Measurements from ENCODE around the gene KCNA5.

The KCNA5 gene

DNA sequence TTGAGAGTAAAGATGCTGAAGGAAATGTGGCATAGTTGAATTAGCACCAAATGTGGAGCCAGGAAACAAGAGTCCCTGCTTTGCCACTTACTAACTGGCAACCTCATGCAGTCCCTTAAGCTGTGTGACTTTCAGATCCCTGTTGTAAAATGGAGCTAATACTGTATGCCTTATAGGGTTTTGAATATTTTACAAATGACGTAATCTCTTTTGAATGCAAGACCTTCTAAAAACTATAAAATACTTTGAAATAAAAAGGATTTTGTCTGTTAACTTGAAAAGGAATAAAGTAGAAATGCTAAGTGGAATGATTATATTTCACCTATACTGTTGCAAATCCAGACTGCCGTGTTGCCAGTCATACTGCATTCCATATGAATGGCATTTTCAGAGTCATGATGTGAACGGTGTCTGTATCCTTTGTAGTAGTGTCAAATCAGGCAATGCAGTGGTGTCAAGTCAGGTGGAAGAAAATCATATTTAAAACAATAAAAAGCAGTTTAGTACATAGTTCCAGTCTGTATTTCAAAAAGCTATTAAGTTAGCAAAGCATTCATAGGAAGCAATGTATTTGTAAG is 21.3 kb downstream of the KCNA5 start:
- DNase-seq = no peak

DNA sequence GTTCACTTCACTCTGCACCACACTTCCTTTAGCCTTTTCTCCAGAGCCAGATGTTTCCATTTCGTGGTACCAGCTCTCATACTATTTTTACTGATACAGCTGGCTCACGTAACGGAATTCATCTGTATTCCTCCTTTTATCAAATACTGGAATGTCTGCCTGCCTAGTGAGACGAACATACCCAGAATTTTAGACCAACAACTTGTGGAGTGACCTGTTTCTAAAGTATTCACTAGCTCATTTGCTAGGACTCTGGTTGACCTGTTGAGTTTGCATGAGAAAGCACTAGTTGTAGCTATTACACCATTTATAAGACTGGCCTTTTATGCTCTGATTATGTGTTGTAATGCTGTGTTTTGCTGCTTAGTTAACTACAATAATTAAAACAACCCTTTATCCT is 22.6 kb downstream of the KCNA5 start:
- no peak for DNase-seq

DNA sequence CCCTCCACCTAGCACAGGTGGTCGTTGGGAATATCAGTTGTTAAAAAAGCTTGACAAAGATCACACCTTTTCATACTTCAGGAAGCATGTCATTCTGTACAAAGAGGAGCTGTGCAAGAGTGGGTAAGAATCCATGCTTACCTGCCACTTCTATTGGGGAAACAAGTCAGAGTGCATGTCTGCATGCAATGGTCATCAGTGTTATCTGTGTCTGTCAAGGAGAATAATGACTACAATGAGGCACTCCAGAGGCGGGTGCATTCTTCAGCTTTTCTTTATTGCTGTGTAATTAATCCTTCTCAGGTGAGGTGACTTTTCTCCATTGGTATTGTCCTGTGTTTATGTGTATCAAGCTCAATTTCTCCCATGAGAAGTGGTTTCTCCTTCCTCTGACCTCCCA is 24.4 kb downstream of the KCNA5 start:
- DNase-seq = no peak

DNA sequence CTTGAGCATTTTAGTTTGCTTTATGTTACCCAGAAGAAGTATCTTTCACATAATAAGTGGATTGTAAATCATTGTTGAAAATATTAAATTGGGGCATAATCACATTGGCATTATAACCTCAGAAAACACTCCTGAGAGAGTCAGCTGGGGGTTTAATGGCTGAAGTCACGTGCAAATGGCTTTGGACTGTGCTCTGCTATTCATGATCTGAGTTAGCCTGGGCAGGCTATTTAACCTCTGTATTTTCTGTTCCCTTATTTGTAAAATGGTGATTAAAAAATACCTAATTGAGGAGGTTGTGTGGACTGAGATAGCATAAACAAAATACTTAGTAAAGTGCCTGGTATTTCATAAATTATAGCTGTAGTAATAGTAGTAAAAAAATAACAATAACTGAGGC is 24.9 kb downstream of the KCNA5 start:
- DNase-seq = no peak

DNA sequence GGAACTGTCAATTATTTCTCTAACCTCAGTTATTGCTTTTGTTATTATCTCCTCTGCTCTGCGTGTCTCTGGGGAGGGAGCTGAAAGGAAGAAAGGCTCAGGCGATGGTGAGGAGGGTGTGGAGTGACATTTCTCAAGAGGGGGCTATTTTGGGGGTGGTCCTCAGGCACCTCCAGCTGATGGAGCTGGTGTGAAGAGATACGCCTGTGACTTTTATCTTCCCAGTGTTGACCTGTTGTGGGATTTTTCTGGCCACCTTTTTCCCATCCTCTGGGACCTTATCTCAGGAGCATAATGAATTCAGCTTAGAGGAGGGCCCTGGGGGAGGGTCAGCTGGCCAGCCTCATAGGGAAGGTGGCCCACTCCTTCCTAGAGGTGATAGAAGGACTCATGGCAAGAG is 26.4 kb downstream of the KCNA5 start:
- no peak for DNase-seq

DNA sequence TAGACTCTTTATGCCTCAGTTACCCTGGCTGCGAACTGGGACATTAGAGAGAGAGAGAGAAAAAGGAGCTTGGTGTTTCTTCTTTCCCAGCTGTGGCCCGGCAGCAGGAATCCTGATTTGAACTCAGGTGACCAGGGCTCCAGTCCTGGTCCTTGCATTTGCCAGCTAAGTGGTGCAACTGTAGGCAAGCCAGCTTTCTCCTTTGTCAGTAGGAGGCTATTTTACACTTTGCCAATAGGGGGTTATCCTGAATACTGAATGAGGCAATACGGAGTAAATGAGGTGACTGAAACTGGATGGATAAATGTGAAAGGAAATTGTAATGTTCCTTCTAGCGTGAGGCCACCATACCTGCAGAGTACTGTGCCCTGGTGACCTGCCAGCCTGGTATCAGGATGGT is 27.8 kb downstream of the KCNA5 start:
- DNase-seq = no peak

DNA sequence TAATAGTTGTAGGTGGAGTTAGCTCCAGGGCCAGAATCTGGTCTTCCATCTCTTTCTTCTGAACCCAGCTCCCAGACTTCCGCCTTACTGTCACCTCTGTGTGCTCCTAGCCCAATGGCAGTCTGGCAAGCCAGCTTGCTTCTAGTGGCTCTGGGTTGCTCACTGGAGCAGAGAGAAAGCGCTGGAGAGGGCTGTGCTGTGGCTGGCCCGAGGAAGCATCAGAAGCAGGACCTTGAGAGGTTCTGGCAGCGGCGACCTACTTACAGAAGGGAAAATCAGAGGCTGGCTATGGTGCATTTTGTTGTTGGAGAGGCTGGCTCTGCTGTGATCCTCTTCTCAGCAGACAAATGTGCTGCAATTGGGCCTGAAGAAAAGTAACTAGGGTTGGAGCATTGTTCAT is 28.6 kb downstream of the KCNA5 start:
- DNase-seq = no peak

DNA sequence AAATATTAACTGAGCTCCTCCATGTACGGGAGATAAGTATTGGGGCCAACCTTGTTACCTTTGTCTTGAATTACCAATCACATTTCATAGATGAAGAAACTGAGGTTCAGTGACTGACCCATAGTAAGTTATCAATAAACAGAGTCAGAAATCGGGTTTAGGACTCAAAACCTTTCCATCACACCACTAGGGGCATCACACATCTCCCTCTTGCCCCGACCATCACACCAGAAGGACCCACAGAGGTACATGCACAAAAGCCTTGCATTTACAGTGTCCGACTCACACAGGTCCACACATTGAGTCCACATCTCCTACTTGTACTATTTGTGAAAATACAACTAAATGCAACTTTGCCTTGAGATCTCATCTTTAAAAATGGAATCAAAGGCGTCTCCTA is 29.4 kb downstream of the KCNA5 start:
- no peak for DNase-seq

DNA sequence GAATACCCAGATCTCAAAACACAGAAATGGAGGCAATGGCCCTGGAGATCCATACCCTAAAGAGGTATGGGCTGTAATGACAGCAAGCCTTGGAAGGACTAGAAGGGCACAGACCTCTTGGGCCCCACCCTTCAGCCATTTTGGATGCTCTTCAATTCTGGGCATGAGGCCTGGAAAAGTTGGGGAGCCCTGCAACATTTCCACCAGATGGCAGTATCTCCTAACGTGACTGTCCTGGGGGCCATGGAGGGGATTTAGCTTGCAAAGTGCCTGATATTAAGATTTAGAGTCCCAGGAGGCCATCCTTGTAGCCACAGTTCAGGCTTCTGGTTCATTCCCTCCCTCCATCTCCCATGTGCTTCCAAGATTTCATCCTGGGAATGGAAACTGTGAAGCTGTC is 30.2 kb downstream of the KCNA5 start:
- no peak for DNase-seq

DNA sequence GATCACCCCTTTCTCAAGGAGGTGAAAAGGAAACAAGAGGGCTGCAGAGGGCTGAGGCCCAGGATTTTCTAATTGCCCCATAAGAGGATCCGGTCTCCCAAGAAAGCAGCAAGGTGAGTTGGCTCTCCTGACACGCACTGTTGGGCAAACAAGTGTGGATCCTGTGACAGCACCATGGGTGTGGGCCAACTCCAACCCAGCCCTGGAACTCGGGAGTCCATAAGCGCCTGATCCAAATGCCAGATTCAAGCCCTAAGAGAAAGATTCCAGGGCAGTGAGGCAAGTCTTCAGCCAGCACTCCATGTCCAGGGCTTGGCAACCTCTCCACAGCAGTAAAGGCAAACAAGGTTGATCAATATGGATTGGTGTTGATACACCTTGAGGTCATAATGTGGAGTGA is 33.1 kb downstream of the KCNA5 start:
- DNase-seq = no peak

DNA sequence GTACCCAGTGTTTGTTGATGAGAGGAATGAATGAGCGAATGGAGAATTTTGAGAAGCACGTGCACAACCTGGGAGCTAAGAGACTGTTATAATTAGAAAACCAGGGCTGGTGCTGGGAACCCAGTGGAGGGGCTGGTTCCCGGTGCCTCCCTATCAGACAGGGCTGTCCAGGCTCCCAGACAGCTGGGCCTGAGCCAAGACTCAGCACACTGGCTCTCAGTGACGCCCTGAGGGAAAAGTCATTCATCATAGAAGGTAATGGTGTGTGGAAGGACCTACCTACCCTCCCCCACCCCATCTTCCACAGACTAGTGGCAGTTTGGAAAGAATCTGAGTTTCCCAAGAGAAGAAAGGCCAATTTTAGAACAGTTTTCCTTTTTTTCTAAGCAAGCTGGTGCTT is 34.7 kb downstream of the KCNA5 start:
- no peak for DNase-seq

DNA sequence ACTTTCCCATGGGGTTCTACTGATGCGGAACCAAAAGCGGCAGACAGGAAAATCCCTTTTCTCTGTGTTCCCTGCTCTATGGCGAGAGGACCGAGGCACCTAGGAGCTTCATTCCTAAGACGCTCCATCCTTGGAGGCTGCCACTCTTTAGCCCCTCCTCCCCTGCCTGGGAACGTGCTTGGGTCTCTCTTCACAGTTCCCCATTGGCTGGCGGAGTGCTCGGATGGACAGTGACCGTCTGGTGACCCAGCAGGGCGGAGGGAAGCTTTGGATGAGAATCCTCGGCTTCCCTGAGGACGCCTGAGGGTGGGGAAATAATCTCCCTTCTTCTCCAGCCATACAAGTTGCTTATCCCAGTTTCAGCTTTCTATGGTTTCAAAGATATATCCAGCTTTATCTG is 37.3 kb downstream of the KCNA5 start:
- no peak for DNase-seq

DNA sequence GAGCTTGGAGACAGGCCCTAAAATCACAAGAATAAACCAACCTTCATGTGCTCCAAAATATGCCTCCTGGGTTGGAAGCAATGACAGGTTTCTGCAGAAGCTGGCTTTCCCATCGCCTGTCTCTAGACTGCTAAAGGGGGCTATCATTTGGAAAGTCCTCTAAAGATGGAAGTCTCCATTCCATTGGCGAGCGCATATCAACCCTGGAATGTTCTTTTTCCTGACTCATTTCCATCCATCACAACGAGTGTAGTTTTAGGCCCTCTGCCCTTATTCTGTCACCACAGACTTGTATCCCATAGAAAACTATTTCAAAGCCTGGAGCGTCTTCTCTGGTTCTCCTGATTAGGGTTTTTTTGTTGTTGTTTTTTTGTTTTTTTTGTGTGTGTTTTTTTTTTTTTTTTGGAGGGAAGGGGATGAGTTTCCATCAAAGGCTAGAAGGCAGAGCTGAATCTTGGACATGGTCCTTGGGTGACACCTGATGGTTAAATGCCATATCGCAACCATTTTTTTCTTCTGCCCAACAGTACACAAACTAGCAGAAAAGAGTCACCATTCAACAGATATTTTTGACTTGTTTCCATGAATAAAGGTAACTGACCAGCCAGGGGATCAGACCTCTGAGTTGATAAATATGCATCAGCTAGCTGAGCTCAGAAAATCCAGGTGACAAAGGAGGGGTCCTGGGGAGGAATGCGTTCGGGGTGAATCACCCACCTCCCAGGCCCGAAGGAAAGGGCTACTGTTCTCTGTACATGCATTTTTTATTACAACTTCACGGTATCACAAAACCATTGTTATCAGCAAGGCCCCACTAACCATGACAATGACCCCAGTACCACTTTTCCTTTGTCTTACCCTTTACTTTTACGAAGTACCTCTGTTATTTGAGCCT is 40.5 kb downstream of the KCNA5 start:
- no peak for DNase-seq

DNA sequence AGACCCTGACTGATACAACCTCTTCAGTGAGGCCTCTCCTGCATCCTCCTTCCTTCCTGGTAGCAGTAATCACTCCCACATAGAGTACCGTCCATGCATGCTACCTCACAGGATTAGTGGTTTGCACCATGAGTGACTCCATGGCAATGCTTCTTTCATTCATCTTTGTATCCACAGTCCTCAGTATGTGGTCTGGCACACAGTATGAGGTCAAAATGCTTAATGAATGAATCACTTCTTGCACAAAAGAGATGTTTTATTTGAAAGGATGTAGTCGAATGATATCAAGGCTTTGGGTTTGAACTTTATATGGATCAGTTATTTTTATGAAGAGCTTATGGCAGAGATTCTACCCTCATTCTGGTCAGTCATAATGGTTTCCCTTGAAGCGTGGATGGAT is 42.2 kb downstream of the KCNA5 start:
- no peak for DNase-seq

DNA sequence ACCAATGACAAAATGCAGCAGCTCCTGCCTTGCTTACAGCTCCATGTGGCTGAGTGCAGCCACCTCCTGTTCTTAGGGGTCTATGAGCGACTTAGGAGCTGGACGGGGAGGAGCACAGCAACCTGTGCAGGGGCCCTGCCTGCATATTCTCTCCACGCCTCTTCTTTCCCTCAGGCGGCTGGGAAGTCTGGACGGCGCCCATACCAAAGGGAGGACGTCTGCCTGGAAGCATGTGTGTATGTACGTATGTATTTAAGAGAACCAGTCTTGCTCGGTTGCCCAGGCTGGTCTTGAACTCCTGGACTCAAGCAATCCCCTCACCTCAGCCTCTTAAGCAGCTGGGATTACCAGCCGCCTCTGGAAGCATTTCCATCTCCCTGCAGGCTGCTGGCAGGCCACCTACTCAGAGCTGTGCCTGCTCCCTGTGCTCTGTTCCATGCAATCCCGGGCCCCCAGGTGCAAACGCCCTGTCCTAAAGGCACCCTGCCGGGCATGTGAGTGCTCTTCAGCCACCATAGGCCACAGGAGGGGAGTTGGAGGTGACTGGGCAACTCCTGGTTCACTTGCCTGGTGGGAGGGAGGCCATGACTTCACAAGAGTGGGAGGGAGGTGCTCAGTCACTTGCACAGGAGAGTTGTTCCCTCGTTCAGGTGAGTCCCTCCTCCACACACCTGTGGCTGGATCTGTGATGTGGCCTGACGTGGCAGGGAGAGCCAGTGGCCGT is 44.3 kb downstream of the KCNA5 start:
- DNase-seq = no peak

DNA sequence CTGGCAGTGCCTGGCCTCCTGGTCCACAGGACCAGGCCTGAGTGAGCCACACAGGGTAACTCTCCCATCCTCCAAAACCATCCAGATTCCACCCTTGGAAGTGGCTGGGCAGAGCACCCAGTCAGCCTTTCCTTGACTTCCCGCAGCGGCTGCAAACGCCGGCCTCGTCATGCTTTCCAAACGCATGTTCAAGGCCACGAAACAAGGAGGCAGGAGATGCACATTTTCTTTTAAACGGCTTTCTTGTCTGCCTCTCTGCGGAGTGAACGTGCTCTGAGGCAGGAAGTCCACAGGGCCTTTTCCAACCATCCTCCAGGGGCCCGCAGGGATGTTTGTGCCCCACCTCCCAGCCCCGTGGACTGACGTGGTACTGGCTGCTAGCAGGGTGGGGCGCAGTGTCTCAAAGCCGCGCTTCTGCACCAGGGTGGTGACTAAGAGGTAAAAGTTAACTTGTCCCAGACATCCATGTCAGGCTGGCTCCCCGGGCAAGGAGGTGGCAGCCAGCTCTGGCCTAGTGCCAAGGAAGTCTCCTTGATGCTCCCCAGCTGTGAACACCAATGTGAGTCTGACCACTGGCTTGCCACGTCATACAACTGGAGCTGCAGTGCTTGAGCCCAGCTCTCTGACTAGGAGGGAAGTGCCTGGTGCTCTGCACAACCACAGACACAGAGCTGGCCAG is 45.0 kb downstream of the KCNA5 start:
- no peak for DNase-seq

DNA sequence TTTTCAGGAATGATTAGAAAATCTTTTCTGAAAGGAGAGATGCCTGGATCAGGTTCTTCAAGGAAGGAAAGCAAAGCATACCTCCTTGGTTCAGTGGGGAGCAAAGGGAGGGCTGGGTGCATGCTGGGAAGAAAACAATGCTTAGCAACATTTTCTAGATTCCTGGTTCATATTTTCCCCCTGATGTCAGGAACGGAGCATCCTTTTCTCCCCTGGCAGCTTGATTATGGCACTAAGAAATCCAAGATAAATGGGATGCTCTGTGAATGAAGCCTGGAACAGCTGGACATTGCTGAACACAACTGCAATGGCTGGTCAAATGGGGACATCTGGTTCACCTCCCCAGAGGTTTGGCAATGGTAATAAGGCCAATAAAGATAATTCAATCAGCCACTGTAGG is 50.9 kb downstream of the KCNA5 start:
- no peak for DNase-seq

DNA sequence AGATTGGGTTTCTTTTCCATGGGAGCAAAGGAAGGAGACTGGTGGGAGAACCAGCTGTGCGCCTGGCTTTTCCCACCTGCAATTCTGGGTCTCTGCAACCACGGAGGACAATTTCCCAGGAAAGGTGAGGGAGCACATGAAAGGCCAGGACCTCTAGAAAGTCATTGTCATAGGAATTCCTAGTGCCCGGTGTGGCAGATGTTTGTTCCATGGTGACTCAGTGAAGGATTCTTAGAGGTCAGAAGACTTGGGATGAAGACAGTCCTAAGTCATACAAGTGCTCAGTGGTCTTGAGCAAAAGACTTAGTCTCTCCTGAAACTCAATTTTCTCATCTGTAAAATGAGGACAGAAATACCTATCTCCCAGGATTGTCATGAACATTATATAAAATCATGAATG is 51.3 kb downstream of the KCNA5 start:
- DNase-seq = no peak

Measured in activated naive CD4-positive, alpha-beta T cell treated with Interleukin-2 at 50 U/mL for 16 hours (primary cell).